Testis (tissue), 3 donors: ENCODE results near the gene AKNA. TPM values are rescaled to one million over a fixed set of nuclear protein-coding genes. Genes with fewer than 3 reads are reported as not detected.

Experiments used
- DNase-seq: peaks from one replicate; pipeline ENCODE4 v3.0.0-alpha.2; 2019
- H3K27ac ChIP-seq, 2 donors: fragments of 200-600 bp; sonication (generic); one replicate each; pipeline ENCODE4 v1.5.1; 2019
- H3K27me3 ChIP-seq: fragments of 200-600 bp; sonication (generic); one replicate; pipeline ENCODE4 v1.5.1; 2019
- H3K36me3 ChIP-seq: fragments of 200-600 bp; sonication (generic); one replicate; pipeline ENCODE4 v1.5.1; 2017; ENCODE audit warnings: low read depth; ENCODE audit errors: missing control alignments
- H3K4me1 ChIP-seq: fragments of 200-600 bp; sonication (generic); one replicate; pipeline ENCODE4 v1.5.1; 2019
- H3K4me3 ChIP-seq, 2 donors: fragments of 200-600 bp; sonication (generic); one replicate each; pipeline ENCODE4 v1.5.1; 2017 to 2019
- H3K9me3 ChIP-seq: fragments of 200-600 bp; sonication (generic); one replicate; pipeline ENCODE4 v1.5.1; 2017
- POLR2A ChIP-seq: fragments of 450-650 bp; IDR thresholded peaks from one replicate; pipeline ENCODE4 v1.6.1; 2017; ENCODE audit warnings: antibody characterized with exemption, mild to moderate bottlenecking, moderate library complexity
- WGBS, 2 donors: methylation state at CpG; one replicate each; pipeline ENCODE4 v1.1.5; 2018; 5-methylcytosine and 5-hydroxymethylcytosine counted together
- intact Hi-C: fragments of 100-400 bp; cut with DNase I; formaldehyde crosslinking; loops from one replicate; pipeline ENCODE4 v1.15.1; 2023; ENCODE audit warnings: low total_unique reads
- polyA plus RNA-seq: library from polyadenylated mRNA; stranded (reverse); fragments of 350-450 nt; fragmentation: Illumina TruSeq; extraction: RNeasy Lipid Tissue Mini Kit (QIAGEN cat#74804); gene quantifications from one replicate; pipeline ENCODE4 v1.2.3, GENCODE V29; 2014; ENCODE audit warnings: low read depth, low replicate concordance; ENCODE audit not compliant: insufficient read depth
- total RNA-seq, 2 donors: library from RNA; depleted of rRNA; stranded (reverse); fragments of >200 nt; gene quantifications; one replicate each; pipeline ENCODE4 v1.2.3, GENCODE V29; 2016
- TF ChIP-seq, protein P1 (sequence below), 3 experiments: fragments of 450-650 bp in 2 of 3; fragments of 200-600 bp in 1 of 3; sonication (generic) in 1 of 3; IDR thresholded peaks; one replicate each; pipeline ENCODE4 v1.5.1; 2016 to 2019; ENCODE audit warnings: antibody characterized with exemption in 3 of 3, mild to moderate bottlenecking in 2 of 3, moderate library complexity in 1 of 3

Gene AKNA
- total and polyA plus RNA-seq, 3 donors from 2014 or later = 20.6 to 31.5 (median 21.2) TPM

GRCh38 chr9:114341152-114341830 is 46.5 kb downstream of the AKNA start:
- WGBS, 2 donors = 91 to 93% methylated on average over 8 to 12 of the region's 12 CpGs
- H3K27ac ChIP-seq = no peak overlapping the region
- no peaks in the 10 kb centered on the region for H3K9me3 ChIP-seq
- H3K4me3 ChIP-seq = no peak overlapping the region
- DNase-seq = no peak
- H3K4me1 ChIP-seq = no peaks in the 10 kb centered on the region
- no peaks in the 10 kb centered on the region for H3K36me3 ChIP-seq
- TF ChIP-seq POLR2A = no peak
- TF ChIP-seq, protein P1, sequence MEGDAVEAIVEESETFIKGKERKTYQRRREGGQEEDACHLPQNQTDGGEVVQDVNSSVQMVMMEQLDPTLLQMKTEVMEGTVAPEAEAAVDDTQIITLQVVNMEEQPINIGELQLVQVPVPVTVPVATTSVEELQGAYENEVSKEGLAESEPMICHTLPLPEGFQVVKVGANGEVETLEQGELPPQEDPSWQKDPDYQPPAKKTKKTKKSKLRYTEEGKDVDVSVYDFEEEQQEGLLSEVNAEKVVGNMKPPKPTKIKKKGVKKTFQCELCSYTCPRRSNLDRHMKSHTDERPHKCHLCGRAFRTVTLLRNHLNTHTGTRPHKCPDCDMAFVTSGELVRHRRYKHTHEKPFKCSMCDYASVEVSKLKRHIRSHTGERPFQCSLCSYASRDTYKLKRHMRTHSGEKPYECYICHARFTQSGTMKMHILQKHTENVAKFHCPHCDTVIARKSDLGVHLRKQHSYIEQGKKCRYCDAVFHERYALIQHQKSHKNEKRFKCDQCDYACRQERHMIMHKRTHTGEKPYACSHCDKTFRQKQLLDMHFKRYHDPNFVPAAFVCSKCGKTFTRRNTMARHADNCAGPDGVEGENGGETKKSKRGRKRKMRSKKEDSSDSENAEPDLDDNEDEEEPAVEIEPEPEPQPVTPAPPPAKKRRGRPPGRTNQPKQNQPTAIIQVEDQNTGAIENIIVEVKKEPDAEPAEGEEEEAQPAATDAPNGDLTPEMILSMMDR (IDR thresholded peaks at IDR 0.05) = no peak
- intact Hi-C loops = no loop called here
- no peaks in the 10 kb centered on the region for H3K27me3 ChIP-seq

- H3K9me3 ChIP-seq = no peaks in the 10 kb centered on the region
- H3K4me3 ChIP-seq = no peak overlapping the region
- no peaks in the 10 kb centered on the region for H3K4me1 ChIP-seq
- WGBS, 2 donors = 83 to 84% methylated on average over 15 to 16 of the region's 16 CpGs
- no peaks in the 10 kb centered on the region for H3K27me3 ChIP-seq
- TF ChIP-seq, protein P1 (IDR thresholded peaks at IDR 0.05) = peak; percentile 70 to 80 (median 77)
- TF ChIP-seq POLR2A = no peak
- intact Hi-C loops = no loop called here
- H3K36me3 ChIP-seq = no peaks in the 10 kb centered on the region
- peak; percentile 69 for DNase-seq
- H3K27ac ChIP-seq = no peak overlapping the region
Observed at GRCh38 chr9:114339130-114339908, 48.5 kb downstream of the AKNA start.

DNA sequence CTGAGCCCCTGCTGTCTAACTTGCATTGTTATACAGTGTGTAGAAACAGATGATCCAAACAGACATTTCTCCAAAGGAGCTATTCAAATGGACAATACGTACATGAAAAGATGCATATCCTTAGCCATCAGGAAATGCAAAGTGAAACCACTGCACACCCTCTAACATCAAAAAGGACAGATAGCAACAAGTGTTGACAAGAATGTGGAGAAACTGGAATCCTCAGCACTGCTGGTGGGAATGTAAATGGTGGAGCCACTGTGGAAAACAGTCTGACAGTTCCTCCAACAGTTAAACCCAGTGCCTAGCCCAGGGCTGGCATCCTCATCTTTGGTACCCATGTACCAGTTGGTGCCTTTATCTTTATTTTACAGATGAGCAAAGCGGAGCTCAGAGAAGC is 49.6 kb downstream of the AKNA start:
- intact Hi-C loops = no loop called here
- Histone ChIP-seq H3K9me3 (no peaks in the 10 kb centered on the region), H3K27ac (no peak overlapping the region), H3K36me3 (no peaks in the 10 kb centered on the region), H3K4me1 (no peaks in the 10 kb centered on the region), H3K4me3 (no peak overlapping the region), H3K27me3 (no peaks in the 10 kb centered on the region)
- no peak for DNase-seq
- TF ChIP-seq, protein P1 (IDR thresholded peaks at IDR 0.05) = no peak
- TF ChIP-seq POLR2A = no peak
- 93 to 94% methylated on average over 2 of the region's 2 CpGs for WGBS, 2 donors

DNA sequence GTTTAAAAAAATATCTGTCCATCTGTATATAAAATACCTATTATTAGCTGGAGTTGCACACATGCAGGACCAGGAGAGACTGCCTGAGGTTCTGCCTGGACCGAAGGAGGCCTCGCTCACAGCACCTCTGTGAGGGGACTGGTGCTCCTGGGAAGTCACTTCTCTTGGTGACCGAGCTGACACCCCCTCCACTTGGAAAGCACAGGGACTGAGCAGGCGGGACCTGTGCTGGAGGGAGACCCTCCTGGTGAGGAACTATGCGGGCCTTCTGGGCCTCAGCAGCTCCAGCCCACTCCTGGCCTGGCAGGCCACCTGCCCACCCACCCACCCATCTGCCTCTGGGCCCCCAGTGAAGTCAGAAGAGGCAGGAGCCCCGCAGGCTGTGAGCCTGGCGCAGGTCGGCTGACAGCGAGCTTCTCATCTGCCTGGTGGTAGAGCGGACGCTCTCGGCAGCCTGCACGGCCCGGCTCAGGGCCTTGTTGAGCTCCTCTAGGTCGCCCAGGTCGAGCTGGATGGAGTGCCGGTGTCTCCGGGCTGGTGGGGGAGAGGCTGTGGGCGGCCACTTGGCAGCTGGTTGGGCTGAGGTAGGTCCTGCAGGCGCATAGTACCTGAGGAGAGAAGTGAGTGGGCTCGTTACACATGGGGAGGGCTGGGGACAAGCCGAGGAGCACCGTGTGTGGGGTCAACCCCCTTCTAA is 50.9 kb downstream of the AKNA start:
- intact Hi-C loops = no loop called here
- H3K27me3 ChIP-seq = no peaks in the 10 kb centered on the region
- WGBS, 2 donors = 88 to 95% methylated on average over 10 to 23 of the region's 23 CpGs
- no peak overlapping the region for H3K27ac ChIP-seq
- H3K9me3 ChIP-seq = no peaks in the 10 kb centered on the region
- no peak for DNase-seq
- TF ChIP-seq, protein P1 (IDR thresholded peaks at IDR 0.05) = no peak
- TF ChIP-seq POLR2A = no peak
- H3K36me3 ChIP-seq = no peaks in the 10 kb centered on the region
- H3K4me3 ChIP-seq = no peak overlapping the region
- no peaks in the 10 kb centered on the region for H3K4me1 ChIP-seq
